Endometrial microvascular endothelial cells (primary cell): ENCODE measurements around the gene PRSS33. TPM values are rescaled to one million over a fixed set of nuclear protein-coding genes. Genes with fewer than 3 reads are reported as not detected.

Source experiments
- in situ Hi-C: cut with HindIII; loops from 2 replicates; pipeline ENCODE4 v1.10.0; 2017; ENCODE audit warnings: low sequenced_read_pairs, low pct_unique_long_range_greater_than_20kb; ENCODE audit errors: inconsistent ontology term
- total RNA-seq: library from RNA; depleted of rRNA; stranded (reverse); fragments of >200 nt; gene quantifications from one replicate; pipeline ENCODE4 v1.2.3, GENCODE V29; 2015; ENCODE audit errors: inconsistent ontology term

PRSS33 gene, protein sequence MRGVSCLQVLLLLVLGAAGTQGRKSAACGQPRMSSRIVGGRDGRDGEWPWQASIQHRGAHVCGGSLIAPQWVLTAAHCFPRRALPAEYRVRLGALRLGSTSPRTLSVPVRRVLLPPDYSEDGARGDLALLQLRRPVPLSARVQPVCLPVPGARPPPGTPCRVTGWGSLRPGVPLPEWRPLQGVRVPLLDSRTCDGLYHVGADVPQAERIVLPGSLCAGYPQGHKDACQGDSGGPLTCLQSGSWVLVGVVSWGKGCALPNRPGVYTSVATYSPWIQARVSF
- not detected for total RNA-seq

DNA sequence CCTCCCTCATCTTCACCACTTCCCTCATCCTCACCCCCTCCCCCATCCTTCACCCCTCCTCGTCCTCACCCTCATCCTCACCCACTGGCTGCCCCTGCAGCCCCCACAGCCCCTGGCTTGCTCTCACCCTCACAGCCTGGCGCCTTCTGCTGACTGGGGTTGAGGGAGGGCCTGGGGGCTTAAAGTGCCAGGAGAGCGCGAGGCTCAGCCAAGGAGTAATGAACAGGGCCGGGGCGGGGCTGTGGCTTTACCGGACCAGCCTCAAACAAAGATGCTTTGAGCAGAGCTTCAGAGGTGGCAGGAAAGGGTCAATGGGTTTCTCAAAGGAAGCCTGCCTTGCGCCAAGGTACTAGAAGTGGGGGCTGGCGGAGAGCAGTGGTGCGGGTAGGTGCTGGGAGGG, at the start of gene PRSS33:
TSS of gene PRSS33 (minus strand) at position 155 of the 400 bp plus-strand sequence. CDS start 1,013 bp downstream, outside the sequence.
- in situ Hi-C loops = no loop called here

DNA sequence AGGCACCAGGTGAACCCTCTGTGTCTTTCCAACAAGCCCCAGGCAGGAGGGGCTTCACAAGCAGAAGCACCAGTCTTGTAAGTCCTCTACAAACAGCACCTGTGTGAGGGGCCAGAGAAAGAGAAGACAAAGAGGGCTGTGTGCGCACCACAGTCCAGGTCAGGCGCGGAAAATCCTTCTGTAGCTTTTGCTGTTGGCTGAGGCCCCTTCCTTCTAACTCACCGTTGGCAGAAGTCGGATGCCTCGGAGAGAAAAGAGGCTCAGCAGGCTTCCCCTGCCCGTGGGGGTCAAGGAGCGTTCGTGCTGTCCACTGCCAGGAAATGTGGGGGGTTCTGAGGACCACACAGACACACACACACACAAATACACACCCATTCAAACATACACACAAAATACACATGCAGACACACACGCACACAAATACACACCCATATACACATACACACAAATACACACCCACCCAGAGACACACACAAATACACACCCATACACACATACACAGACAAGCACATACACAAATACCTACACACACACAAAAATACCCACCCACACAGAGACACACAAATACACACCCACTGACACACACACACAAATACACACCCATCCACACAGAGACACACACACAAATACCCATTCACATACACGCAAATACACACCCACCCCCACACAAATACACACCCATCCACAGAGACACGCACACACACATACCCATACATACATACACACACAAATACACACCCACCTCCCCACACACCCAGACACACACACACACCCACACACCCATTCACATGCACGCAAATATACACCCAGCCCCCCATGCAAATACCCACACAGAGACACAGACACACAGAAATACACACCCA, 49.5 kb upstream of the PRSS33 start:
- in situ Hi-C loops = no loop called here

DNA sequence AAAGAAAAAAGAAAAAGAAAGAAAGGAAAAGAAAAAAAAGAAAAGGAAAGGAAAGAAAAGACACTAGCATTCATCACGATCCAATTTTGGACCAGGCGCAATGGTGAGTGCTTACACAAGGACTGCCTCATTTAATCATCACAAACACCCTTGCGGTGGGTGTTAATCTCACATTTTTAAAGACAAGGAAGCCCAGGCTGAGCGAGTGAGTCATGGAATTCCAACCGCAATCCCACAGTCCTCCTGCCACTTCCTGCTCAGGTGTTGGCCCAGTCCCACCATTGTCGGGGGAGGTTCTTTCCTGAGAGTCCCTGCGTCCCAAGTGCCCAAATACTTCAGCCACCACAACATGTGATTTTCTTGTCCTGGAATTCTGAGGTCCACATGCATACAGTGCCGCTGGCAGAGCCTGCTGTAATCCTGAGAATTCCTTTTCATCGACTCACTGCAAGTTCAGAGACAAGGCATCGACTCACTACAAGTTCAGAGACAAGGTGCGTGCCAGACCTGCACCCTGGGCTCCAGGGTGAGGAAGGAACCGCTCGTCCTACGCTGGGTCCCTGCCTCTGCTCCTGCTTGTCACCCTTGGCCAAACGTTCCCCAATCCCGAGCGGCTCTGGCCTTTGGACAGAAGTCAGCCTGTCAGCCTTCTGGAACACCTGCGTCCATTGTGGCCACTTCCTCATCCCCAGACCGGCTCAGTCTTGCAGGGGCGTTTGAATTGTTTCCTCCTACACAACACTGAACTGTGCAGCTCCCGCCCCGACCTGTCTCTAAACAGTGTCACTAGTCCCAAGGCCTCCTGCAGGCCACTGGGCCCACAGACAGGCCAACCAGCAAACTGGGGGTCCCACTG, 48.5 kb upstream of the PRSS33 start:
- in situ Hi-C loops = no loop called here

GRCh38 chr16:2834968-2835367, 47.6 kb upstream of the PRSS33 start:
- in situ Hi-C loops = no loop called here

- in situ Hi-C loops = no loop called here
Measured at GRCh38 chr16:2833776-2834175, 46.4 kb upstream of the PRSS33 start.

- in situ Hi-C loops = no loop called here
Measured at GRCh38 chr16:2831203-2831602, 43.8 kb upstream of the PRSS33 start.

GRCh38 chr16:2830355-2830695, 43.0 kb upstream of the PRSS33 start:
- in situ Hi-C loops = no loop called here

- in situ Hi-C loops = no loop called here
Measured at GRCh38 chr16:2829501-2830354, 42.4 kb upstream of the PRSS33 start, which contains the start of gene ZG16B. TSS of gene ZG16B (plus strand) at chr16:2830303. CDS start at chr16:2830442, 139 bp downstream.

- in situ Hi-C loops = no loop called here
Measured at GRCh38 chr16:2828876-2829430, 41.6 kb upstream of the PRSS33 start.

DNA sequence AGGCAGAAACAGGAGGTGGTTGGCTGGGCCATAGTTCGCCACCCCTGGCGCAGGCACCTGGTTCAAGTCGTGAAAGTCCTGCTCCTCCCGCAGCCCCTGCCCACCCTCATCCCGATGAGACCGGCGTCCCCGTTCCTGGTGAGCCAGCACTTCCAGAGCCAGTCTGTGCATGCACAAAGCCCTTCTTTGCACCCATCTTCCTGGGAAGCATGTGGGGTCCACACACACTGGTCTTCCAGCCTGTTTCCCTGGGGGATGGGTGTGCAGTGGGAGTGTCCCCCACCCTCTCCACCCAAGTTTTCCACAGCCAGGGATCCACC, 41.1 kb upstream of the PRSS33 start:
- in situ Hi-C loops = no loop called here

DNA sequence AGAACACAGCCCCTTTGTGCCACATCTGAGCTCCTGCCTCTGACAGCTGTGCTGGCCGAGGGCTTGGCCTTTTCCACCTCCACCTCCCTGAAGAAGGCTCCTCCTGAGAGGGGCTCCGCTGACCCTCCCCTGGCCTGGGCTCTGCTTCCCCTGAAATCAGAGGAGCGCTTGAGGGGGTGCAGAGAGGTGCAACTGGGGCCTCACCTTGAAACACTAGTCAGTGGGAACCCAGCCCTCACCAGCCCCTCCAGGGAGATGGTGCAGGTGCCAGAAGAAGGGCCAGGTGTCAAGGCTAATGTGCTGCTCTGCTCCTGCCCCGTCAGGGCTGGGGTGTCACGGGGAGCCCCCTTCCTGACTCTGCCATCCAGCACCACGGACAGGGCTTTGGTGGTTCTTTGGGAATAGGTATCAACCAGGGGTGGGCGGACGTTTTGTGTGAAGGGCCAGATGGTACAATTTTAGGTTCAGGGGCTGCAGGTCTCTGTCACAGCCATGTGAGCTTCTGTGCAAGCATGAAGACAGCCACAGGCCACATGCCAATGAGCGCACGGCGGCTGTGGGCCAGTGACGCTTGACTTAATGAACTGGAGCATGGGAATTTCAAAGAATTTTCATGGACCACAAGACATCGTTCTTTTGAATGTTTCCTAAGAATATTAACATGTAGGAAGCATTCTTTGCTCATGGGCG, 40.6 kb upstream of the PRSS33 start:
- in situ Hi-C loops = no loop called here

DNA sequence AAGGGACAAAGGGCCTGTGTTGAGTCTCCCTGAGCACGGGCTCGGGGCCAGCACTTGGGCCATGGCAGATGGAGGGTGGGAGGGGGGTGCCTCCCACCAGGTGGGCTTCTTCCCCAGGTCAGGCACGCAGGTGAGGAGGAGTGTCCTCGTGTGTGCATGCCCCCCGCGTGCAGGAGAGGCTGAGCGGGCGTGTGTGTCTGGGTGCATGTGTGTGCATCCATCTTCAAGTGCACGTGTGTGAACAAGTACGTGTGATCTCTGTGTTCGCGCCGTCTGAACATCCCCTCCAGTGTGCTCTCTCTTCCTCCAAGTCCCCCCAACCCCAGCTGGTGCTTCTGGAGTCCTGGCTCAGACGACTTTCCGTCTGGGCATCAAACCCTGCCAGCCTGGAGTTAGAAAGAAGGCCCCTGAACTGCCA, 40.0 kb upstream of the PRSS33 start:
- in situ Hi-C loops = no loop called here

GRCh38 chr16:2826591-2827373, 39.4 kb upstream of the PRSS33 start:
- in situ Hi-C loops = no loop called here

- in situ Hi-C loops = no loop called here
Measured at GRCh38 chr16:2825906-2826305, 38.5 kb upstream of the PRSS33 start.

GRCh38 chr16:2825049-2825742, 37.8 kb upstream of the PRSS33 start:
- in situ Hi-C loops = no loop called here

GRCh38 chr16:2824626-2825025, 37.3 kb upstream of the PRSS33 start:
- in situ Hi-C loops = no loop called here
